ENCODE data around the gene OGFR.
A peak's percentile ranks its signal among the peaks of the same experiment; 100 is the strongest.

The OGFR gene

DNA sequence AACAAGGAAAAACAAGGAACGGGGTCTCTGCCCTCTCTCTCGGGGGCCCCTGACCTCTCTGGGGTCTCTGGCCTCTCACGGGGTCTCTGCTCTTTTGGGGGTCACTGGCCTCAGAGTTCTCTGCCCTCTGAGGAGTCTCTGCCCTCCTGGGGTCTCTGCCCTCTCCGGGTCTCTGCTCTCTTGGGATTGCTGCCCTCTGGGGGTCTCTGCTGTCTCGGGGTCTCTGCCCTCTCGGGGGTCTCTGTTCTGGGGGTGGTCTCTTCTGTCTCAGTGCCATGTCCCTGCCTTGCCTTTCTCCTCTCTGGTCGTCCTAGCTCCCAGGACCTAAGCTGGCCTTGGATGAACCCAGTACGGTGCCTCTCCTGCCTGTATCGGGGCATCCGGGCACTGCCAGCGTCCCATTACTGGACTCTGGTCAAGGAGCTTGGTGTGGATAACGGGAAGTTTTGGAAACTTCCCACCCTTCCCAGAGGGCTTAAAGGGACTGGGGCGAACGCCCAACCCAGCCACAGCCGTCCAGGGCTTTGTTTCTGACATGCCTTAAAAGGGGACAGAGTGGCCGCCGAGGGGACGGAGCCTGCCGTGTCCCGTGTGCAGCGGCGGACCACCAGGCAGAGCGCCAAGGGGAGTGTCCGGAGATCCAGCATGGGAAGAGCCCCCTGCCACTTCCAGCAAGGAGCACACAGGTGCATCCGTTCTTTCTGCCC is 33.1 kb upstream of the OGFR start:
- H3K4me1 ChIP-seq (ENCODE audit: control insufficient read depth, insufficient read depth, low read length), result 0 out of 2 replicates have a peak, but pooled peaks cover 2% of the 10 kb centered on the region
- ChIA-PET CTCF (interaction anchor here (1.1 kb wide), 1 partner anchor 61 kb away, joined by 3 read pairs; no protein-coding TSS in a partner anchor), POLR2A (no interaction called here)
- H3K9me3 ChIP-seq (ENCODE audit: control insufficient read depth, insufficient read depth, low read depth, low read length), result no peaks in the 10 kb centered on the region
- TF ChIP-seq ZIC2 (tag by site-specific recombination; IDR thresholded peaks at IDR 0.05), result no peak
- 0 out of 2 replicates have a peak, but pooled peaks have one; percentile 24 for TF ChIP-seq ZBTB7A (tag by site-specific recombination; IDR thresholded peaks at IDR 0.05; ENCODE audit: low read depth)
- TF ChIP-seq, protein P1, sequence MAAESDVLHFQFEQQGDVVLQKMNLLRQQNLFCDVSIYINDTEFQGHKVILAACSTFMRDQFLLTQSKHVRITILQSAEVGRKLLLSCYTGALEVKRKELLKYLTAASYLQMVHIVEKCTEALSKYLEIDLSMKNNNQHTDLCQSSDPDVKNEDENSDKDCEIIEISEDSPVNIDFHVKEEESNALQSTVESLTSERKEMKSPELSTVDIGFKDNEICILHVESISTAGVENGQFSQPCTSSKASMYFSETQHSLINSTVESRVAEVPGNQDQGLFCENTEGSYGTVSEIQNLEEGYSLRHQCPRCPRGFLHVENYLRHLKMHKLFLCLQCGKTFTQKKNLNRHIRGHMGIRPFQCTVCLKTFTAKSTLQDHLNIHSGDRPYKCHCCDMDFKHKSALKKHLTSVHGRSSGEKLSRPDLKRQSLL (tag by site-specific recombination; IDR thresholded peaks at IDR 0.05), result no peak
- peak; percentile 48 for TF ChIP-seq GLIS2 (tag by site-specific recombination; IDR thresholded peaks at IDR 0.05)
- H3K36me3 ChIP-seq (ENCODE audit: control insufficient read depth in 2 of 2, insufficient read depth in 1 of 2, low read length in 2 of 2), result no peaks in the 10 kb centered on the region
- no peak overlapping the region for H3K27ac ChIP-seq (ENCODE audit: extremely low read depth, low read depth, low read length)
- no peak overlapping the region for H3K4me3 ChIP-seq (ENCODE audit: low read depth, low read length)

DNA sequence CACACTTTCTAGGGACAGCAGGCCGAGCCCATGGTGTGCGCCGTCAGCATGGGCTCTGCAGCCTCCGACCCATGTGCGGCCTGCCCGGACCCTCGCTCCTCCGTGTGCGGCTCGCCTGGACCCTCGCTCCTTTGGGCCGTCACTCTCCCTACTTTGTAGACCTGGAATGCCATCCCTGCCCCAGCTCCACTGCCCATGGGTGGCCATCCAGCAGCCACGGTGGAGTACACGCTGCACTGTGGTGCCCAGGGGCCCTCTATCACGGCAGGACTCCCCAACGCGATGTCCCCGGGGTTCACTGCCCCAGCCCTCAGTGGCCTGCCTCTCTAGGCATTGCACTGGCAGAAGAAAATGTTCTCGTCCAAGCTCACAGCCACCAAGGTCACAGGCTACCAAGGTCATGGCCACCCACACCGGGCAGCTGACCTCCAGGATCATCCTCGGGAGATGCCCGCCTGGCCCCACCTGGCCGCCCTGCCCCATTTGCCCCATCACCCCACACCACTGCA is 32.5 kb upstream of the OGFR start:
- CTCF ChIA-PET, result interaction anchor here (1.4 to 2.1 kb wide), 2 partner anchors 19 to 36 kb away, joined by 3 to 10 read pairs; no protein-coding TSS in a partner anchor
- Histone ChIP-seq H3K4me3 (ENCODE audit: low read depth, low read length) (no peak overlapping the region), H3K9me3 (ENCODE audit: control insufficient read depth, insufficient read depth, low read depth, low read length) (no peaks in the 10 kb centered on the region), H3K36me3 (ENCODE audit: control insufficient read depth in 2 of 2, insufficient read depth in 1 of 2, low read length in 2 of 2) (no peaks in the 10 kb centered on the region), H3K27ac (ENCODE audit: extremely low read depth, low read depth, low read length) (no peak overlapping the region), H3K4me1 (ENCODE audit: control insufficient read depth, insufficient read depth, low read length) (0 out of 2 replicates have a peak, but pooled peaks cover 3% of the 10 kb centered on the region)
- TF ChIP-seq GLI4 (tag by site-specific recombination; IDR thresholded peaks at IDR 0.05) (no peak), ZNF747 (tag by site-specific recombination; IDR thresholded peaks at IDR 0.05) (no peak), ZSCAN16 (tag by site-specific recombination; IDR thresholded peaks at IDR 0.05) (no peak), KLF10 (tag by site-specific recombination; IDR thresholded peaks at IDR 0.05) (no peak), MZF1 (tag by site-specific recombination; IDR thresholded peaks at IDR 0.05; ENCODE audit: borderline replicate concordance) (no peak), ZNF561 (tag by site-specific recombination; IDR thresholded peaks at IDR 0.05; ENCODE audit: borderline replicate concordance) (no peak), ZNF155 (tag by site-specific recombination; IDR thresholded peaks at IDR 0.05) (no peak), SCRT1 (tag by site-specific recombination; IDR thresholded peaks at IDR 0.05; ENCODE audit: borderline replicate concordance) (no peak), ZNF391 (tag by site-specific recombination; IDR thresholded peaks at IDR 0.05; ENCODE audit: borderline replicate concordance, low read depth) (no peak), ZNF175 (tag by site-specific recombination; IDR thresholded peaks at IDR 0.05) (no peak), ZNF24 (tag by site-specific recombination; IDR thresholded peaks at IDR 0.05) (no peak), IKZF3 (tag by site-specific recombination; IDR thresholded peaks at IDR 0.05) (no peak), ZNF302 (tag by site-specific recombination; IDR thresholded peaks at IDR 0.05; ENCODE audit: low read depth) (no peak), ZNF223 (tag by site-specific recombination; IDR thresholded peaks at IDR 0.05) (no peak)
- TF ChIP-seq, protein P2, sequence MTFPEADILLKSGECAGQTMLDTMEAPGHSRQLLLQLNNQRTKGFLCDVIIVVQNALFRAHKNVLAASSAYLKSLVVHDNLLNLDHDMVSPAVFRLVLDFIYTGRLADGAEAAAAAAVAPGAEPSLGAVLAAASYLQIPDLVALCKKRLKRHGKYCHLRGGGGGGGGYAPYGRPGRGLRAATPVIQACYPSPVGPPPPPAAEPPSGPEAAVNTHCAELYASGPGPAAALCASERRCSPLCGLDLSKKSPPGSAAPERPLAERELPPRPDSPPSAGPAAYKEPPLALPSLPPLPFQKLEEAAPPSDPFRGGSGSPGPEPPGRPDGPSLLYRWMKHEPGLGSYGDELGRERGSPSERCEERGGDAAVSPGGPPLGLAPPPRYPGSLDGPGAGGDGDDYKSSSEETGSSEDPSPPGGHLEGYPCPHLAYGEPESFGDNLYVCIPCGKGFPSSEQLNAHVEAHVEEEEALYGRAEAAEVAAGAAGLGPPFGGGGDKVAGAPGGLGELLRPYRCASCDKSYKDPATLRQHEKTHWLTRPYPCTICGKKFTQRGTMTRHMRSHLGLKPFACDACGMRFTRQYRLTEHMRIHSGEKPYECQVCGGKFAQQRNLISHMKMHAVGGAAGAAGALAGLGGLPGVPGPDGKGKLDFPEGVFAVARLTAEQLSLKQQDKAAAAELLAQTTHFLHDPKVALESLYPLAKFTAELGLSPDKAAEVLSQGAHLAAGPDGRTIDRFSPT (tag by site-specific recombination; IDR thresholded peaks at IDR 0.05), result no peak
- POLR2A ChIA-PET, result no interaction called here

DNA sequence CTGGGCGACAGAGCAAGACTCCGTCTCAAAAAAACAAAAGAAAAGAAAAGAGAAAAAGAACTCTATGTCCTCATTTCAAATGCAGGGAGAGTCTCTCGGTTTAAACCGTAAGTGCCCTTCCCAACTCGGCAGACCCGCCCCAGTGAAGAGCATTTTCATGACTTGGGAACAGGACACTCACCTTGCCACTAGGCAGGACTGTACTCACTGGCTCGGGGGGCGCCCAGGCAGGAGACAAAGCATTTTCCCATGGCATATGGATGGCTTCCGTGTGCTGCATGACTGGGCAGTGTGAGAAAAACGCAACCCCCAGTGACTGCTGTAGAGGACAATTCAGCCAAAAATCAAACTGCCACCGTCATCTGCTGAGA is 32.0 kb upstream of the OGFR start:
- Histone ChIP-seq H3K27ac (ENCODE audit: extremely low read depth, low read depth, low read length) (no peak overlapping the region), H3K9me3 (ENCODE audit: control insufficient read depth, insufficient read depth, low read depth, low read length) (no peaks in the 10 kb centered on the region), H3K4me1 (ENCODE audit: control insufficient read depth, insufficient read depth, low read length) (0 out of 2 replicates have a peak, but pooled peaks cover 3% of the 10 kb centered on the region), H3K4me3 (ENCODE audit: low read depth, low read length) (no peak overlapping the region), H3K36me3 (ENCODE audit: control insufficient read depth in 2 of 2, insufficient read depth in 1 of 2, low read length in 2 of 2) (no peaks in the 10 kb centered on the region)
- ChIA-PET POLR2A (no interaction called here), CTCF (interaction anchor here (1.3 to 2.1 kb wide), 3 partner anchors 19 to 105 kb away, joined by 3 to 10 read pairs (median 4); no protein-coding TSS in a partner anchor)
- TF ChIP-seq ZNF791 (tag by site-specific recombination; IDR thresholded peaks at IDR 0.05), result no peak
- no peak for TF ChIP-seq ZNF214 (tag by site-specific recombination; IDR thresholded peaks at IDR 0.05; ENCODE audit: borderline replicate concordance)
- TF ChIP-seq, protein P3, sequence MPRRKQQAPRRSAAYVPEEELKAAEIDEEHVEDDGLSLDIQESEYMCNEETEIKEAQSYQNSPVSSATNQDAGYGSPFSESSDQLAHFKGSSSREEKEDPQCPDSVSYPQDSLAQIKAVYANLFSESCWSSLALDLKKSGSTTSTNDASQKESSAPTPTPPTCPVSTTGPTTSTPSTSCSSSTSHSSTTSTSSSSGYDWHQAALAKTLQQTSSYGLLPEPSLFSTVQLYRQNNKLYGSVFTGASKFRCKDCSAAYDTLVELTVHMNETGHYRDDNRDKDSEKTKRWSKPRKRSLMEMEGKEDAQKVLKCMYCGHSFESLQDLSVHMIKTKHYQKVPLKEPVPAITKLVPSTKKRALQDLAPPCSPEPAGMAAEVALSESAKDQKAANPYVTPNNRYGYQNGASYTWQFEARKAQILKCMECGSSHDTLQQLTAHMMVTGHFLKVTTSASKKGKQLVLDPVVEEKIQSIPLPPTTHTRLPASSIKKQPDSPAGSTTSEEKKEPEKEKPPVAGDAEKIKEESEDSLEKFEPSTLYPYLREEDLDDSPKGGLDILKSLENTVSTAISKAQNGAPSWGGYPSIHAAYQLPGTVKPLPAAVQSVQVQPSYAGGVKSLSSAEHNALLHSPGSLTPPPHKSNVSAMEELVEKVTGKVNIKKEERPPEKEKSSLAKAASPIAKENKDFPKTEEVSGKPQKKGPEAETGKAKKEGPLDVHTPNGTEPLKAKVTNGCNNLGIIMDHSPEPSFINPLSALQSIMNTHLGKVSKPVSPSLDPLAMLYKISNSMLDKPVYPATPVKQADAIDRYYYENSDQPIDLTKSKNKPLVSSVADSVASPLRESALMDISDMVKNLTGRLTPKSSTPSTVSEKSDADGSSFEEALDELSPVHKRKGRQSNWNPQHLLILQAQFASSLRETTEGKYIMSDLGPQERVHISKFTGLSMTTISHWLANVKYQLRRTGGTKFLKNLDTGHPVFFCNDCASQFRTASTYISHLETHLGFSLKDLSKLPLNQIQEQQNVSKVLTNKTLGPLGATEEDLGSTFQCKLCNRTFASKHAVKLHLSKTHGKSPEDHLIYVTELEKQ (tag by site-specific recombination; IDR thresholded peaks at IDR 0.05; ENCODE audit: borderline replicate concordance), result no peak
- TF ChIP-seq ZNF223 (tag by site-specific recombination; IDR thresholded peaks at IDR 0.05), result no peak
- no peak for TF ChIP-seq ZNF747 (tag by site-specific recombination; IDR thresholded peaks at IDR 0.05)
- no peak for TF ChIP-seq ZNF621 (tag by site-specific recombination; IDR thresholded peaks at IDR 0.05)
